Hepatocyte (in vitro differentiated cells): ENCODE data around the gene NIPA2.

Experiments used
- EZH2 ChIP-seq: fragments of 200-600 bp; sonication (generic); IDR thresholded peaks from 2 replicates; pipeline ENCODE4 v1.6.1; 2016; ENCODE audit warnings: antibody characterized with exemption, mild to moderate bottlenecking, borderline replicate concordance
- TF ChIP-seq, protein P1 (sequence below): fragments of 200-600 bp; sonication (generic); IDR thresholded peaks from 2 replicates; pipeline ENCODE4 v1.5.1; 2016; ENCODE audit warnings: antibody characterized with exemption, mild to moderate bottlenecking; ENCODE audit not compliant: poor library complexity

DNA sequence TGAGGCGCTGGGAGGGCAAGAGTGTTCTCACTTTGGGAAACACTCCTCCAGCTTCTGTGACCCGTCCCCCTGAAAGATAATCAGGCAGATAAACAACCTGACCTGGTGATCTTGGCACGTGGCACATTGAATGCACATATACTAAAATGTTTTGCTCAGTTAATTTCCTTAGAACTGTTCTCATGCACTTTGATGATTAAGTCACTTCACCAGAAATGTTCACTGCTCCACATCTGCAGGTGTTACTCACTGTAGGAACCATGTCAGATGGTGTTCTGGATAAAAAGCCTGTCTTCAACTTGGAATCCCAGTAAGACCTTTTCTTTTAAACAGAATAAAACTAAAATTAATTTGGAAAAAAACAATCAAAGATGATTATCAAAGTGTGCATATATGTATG lies 24.6 kb upstream of the NIPA2 start:
- TF ChIP-seq, protein P1, sequence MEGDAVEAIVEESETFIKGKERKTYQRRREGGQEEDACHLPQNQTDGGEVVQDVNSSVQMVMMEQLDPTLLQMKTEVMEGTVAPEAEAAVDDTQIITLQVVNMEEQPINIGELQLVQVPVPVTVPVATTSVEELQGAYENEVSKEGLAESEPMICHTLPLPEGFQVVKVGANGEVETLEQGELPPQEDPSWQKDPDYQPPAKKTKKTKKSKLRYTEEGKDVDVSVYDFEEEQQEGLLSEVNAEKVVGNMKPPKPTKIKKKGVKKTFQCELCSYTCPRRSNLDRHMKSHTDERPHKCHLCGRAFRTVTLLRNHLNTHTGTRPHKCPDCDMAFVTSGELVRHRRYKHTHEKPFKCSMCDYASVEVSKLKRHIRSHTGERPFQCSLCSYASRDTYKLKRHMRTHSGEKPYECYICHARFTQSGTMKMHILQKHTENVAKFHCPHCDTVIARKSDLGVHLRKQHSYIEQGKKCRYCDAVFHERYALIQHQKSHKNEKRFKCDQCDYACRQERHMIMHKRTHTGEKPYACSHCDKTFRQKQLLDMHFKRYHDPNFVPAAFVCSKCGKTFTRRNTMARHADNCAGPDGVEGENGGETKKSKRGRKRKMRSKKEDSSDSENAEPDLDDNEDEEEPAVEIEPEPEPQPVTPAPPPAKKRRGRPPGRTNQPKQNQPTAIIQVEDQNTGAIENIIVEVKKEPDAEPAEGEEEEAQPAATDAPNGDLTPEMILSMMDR: no peak
- TF ChIP-seq EZH2: no peak
